HFF-Myc (cell line): Measurements from ENCODE around the gene CENPC.

Source experiments
- DNase-seq: peaks from one replicate; pipeline ENCODE4 v3.0.0-alpha.2; 2011; ENCODE audit warnings: low read depth; ENCODE audit errors: extremely low read depth
- H3K4me3 ChIP-seq: replicated peaks from 2 replicates; pipeline ENCODE4 v1.5.1; 2011; ENCODE audit warnings: low read depth, mild to moderate bottlenecking, control low read depth, low read length
- TF ChIP-seq, protein P1 (sequence below): IDR thresholded peaks from 2 replicates; pipeline ENCODE4 v1.5.1; 2012; ENCODE audit warnings: mild to moderate bottlenecking, low read depth, low read length, control low read depth; ENCODE audit errors: missing control alignments

The CENPC gene

DNA sequence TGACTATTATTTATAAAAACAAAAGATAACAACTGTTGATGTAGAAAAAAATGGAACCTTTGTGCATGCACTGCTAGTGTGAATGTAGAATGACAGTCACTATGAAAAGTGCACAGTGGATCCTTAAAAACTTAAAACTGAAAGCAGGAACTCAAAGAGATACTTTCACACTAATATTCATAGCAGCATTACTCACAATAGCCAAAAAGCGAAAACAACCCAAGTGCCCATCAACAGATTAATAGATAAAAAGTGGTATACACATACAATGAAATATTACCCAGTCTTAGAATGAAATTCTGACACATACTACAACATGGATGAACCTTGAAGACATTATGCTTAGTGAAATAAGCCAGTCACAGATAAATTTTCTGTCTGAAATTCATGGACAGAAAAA lies 23.8 kb downstream of the CENPC start:
- DNase-seq = no peak
- no peak overlapping the region for H3K4me3 ChIP-seq
- TF ChIP-seq, protein P1, sequence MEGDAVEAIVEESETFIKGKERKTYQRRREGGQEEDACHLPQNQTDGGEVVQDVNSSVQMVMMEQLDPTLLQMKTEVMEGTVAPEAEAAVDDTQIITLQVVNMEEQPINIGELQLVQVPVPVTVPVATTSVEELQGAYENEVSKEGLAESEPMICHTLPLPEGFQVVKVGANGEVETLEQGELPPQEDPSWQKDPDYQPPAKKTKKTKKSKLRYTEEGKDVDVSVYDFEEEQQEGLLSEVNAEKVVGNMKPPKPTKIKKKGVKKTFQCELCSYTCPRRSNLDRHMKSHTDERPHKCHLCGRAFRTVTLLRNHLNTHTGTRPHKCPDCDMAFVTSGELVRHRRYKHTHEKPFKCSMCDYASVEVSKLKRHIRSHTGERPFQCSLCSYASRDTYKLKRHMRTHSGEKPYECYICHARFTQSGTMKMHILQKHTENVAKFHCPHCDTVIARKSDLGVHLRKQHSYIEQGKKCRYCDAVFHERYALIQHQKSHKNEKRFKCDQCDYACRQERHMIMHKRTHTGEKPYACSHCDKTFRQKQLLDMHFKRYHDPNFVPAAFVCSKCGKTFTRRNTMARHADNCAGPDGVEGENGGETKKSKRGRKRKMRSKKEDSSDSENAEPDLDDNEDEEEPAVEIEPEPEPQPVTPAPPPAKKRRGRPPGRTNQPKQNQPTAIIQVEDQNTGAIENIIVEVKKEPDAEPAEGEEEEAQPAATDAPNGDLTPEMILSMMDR = no peak

DNA sequence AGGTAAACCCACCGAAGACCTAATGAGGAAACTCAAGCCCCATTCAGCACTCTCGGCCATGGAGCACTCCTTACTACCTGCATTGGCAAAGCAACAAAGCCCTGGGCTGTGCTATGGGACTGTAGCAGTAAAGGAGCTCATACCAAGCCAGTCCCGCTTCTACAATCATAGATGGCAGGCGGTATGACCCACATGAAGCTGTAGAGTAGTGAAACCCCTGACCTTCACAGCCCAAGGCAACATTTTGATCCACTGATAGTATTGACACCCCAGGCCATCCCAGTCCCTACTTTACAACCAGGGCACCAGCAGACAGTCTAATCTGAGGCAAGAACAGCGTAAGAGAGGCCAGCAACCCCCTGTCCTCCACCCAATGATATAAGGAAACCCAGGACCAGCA lies 25.2 kb downstream of the CENPC start:
- H3K4me3 ChIP-seq = no peak overlapping the region
- DNase-seq = no peak
- TF ChIP-seq, protein P1 = no peak

DNA sequence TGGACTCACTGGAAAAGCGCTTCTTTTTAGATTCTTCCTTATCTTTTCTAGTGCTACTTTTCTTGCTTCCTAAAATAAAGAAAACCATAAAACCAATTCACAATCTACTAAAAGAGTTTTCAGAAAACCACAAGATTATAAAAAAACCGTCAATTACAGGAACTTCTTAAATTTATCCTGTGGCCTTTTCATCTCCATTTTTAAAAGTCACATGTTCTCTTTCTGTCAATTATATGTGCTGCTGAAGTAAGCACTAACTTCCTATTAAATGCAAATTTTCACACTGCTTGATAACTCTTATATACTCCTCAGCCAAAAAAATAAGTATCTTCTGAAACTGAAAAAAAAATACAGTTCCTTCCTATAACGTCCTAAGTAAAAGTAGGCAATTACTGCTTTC lies 32.8 kb downstream of the CENPC start:
- no peak for DNase-seq
- TF ChIP-seq, protein P1 = no peak
- H3K4me3 ChIP-seq = no peak overlapping the region

DNA sequence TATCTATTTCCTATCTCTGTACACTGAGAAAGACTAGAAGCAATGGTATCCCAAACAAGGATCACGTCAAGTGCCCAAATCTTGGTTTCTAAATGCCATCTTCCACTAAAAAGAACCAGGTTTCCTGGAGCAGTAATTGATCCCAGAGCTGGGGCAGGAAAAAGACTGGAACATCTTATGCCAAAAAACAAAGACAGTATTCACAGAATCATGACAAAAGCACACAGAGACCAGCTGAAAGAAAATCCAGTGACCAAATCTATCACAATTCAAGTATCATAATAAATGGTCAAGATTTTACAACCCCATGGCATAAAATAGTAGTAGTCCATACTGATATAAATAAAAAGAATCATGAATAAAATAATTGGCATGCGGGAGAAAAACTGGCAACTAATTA lies 44.9 kb downstream of the CENPC start:
- no peak for DNase-seq
- TF ChIP-seq, protein P1 = no peak
- no peak overlapping the region for H3K4me3 ChIP-seq

DNA sequence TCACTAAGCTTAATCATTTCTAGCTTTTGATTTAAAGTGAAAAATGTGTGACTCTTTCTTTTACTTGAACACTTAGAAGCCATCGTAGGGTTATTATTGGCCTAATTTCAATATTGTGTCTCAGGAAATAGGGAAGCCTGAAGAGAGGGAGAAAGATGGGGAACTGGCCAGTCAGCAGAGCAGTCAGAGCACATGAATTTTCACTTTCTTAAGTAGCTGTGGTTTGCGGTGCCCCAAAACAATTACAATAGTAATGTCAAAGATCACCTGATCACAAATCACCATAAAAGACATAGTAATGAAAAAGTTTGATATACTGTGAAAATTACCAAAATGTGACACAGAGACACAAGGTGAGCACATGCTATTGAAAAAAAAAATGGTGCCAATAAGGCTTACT lies 45.5 kb downstream of the CENPC start:
- no peak overlapping the region for H3K4me3 ChIP-seq
- no peak for DNase-seq
- TF ChIP-seq, protein P1 = no peak

DNA sequence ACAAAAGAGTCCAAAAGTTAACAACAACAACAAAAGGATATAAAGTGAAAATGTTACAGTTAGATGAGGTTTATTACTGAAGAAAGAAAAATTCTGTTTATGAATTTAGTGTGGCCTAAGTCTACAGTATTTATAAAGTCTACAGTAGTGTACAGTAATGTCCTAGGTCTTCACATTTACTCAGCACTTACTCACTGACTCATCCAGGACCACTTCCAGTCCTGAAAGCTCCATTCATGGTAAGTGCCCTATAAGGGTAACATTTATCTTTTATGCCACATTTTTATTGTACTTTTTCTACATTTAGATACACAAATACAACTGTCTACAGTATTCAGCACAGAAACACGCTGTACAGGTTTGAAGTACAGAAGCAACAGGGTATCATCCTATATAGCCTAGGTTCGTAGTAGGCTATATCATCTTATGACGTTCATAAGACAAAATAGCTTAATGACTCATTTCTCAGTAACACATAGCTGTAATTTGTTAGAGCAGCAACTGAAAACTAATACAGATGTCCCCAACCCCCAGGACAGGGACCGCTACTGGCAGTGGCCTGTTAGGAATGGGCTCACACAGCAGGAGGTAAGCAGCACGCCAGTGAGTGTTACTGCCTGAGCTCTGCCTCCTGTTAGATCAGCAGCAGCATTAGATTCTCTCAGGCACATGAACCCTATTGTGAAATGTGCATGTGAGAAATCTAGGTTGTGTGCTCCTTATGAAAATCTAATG lies 61.3 kb downstream of the CENPC start:
- peak; percentile 6 for DNase-seq
- no peak overlapping the region for H3K4me3 ChIP-seq
- TF ChIP-seq, protein P1 = no peak

DNA sequence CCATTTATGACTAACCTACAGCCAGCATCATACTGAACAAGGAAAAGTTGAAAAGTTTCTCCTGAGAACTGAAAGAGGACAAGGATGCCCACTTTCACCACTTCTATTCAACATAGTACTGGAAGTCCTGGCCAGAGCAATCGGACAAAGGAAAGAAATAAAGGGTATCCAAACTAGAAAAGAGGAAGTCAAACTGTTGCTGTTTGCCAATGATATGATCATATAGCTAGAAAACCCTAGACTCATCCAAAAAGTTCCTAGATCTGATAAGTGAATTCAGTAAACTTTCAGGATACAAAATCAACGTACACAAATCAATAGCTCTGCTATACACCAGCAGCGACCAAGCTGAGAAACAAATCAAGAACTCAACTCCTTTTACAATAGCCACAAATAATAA lies 64.5 kb downstream of the CENPC start:
- no peak overlapping the region for H3K4me3 ChIP-seq
- TF ChIP-seq, protein P1 = no peak
- DNase-seq = no peak
